ENCODE data around the gene SERHL2.
"Not testable (repeated sequence)": the region's sequence is repeated elsewhere in the genome, so short reads cannot be mapped to it uniquely, and the experiment has no call there.

Gene SERHL2

DNA sequence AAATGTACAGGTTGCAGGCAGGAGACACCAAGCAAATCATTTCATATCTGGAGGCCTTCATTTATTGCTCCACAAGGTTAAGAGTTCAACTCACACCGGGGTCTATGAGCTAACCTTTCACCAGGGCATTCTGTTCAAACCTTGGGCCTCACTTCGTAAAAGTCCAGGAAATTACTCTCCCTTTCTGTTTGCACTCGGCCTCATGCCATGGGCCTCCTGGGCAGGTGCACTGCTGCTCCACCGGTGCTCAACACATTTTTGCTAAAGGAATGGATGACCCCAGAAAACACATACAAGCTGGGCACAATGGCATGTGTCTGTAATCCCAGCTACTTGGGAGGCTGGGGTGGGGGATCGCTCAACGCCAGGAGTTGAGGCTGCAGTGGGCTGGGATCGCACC, 17.6 kb upstream of the SERHL2 start:
- no peak for DNase-seq (ENCODE audit: low read depth)

DNA sequence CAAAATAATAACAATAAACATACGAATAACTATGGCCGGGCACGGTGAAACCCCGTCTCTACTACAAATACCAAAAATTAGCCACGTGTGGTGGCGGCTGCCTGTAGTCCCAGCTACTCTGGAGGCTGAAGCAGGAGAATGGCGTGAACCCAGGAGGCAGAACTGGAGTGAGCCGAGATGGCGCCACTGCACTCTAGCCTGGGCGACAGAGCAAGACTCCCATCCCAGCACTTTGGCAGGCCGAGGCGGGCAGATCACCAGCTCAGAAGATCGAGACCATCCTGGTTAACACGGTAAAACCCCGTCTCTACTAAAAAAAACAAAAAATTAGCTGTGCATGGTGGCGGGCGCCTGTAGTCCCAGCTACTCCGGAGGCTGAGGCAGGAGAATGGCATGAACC, 17.1 kb upstream of the SERHL2 start:
- DNase-seq (ENCODE audit: low read depth), result not testable (repeated sequence)

DNA sequence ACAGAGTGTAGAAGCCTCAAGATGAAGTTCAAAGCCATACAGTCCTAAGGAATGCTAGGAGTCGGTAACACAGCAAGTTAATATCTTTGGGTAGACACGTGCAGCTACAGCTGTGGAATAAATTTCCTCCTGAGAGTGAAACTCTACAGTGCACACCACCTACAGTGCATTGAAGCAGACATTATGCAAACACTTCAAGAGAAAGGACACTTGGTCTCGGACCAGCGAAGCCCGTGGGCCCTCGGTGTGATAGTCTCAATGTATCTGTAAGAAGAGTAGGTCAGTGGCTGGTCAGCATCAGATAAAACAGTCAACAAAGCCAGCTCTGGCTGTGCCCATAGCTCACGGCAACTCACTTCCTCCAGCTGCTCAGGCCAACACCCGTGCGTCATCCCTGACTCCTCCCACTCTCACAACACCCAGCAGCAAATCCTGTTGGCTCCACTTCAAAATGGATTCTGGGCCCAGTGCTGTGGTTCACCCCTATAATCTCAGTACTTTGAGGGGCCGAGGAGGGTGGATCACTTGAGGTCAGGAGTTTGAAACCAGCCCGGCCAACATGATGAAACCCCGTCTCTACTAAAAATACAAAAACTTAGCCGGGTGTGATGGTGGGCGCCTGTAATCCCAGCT, 16.4 kb upstream of the SERHL2 start:
- DNase-seq (ENCODE audit: low read depth), result not testable (repeated sequence)

DNA sequence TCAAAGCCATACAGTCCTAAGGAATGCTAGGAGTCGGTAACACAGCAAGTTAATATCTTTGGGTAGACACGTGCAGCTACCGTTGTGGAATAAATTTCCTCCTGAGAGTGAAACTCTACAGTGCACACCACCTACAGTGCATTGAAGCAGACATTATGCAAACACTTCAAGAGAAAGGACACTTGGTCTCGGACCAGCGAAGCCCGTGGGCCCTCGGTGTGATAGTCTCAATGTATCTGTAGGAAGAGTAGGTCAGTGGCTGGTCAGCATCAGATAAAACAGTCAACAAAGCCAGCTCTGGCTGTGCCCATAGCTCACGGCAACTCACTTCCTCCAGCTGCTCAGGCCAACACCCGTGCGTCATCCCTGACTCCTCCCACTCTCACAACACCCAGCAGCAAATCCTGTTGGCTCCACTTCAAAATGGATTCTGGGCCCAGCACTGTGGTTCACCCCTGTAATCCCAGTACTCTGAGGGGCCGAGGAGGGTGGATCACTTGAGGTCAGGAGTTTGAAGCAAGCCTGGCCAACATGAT, 14.5 kb upstream of the SERHL2 start:
- DNase-seq (ENCODE audit: low read depth), result not testable (repeated sequence)

DNA sequence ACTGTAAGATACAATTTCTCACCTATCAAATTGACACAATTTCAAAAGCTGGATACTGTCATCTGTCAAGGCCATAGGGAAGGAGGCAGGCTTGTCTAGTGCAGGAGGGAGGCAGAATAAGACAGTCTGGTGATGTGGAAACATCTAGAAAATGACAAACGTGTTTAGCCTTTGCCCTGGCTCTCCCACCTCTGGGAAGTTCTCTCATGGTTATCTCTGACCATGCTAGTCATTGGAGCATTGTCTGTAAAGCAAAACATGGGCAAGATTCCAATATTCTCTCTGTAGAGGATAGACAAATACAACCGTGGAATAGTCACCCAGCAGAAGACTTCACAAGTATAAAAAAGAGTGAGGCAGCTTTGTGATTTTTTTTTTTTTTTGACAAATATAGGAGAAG, 9.1 kb upstream of the SERHL2 start:
- no peak for DNase-seq (ENCODE audit: low read depth)

DNA sequence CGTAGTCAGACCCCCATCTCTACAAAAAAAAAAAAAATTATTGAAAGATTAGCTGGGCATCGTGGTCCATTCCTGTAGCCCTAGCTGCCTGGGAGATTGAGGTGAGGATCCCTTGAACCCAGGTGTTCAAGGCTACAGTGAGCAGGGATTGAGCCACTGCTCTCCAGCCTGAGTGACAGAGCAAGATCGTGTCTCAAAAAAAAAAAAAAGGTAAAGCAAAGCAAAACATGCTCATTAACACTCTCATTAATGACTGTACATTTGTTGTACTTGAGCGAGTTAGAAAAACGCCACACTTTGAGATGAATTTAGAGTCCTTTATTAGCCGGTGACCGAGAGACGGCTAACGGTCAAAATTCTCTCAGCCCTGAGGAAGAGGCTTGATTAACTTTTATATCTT, 6.2 kb upstream of the SERHL2 start:
- no peak for DNase-seq (ENCODE audit: low read depth)

DNA sequence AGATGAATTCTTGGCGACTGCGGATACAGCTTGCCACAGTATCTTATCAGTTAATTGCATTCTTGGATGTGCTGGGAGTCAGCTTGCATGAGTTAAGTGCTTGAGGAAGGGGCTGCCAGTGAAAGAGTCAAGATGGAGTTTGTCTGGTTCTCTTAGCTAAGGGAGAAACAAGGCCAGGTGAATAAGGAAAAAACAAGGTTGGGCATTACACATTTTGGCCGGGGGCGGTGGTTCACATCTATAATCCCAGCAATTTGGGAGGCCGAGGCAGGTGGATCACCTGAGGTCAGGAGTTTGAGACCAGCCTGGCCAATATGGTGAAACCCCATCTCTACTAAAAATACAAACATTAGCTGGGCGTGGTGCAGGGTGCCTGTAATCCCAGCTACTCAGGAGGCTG, 5.6 kb upstream of the SERHL2 start:
- DNase-seq (ENCODE audit: low read depth), result not testable (repeated sequence)

DNA sequence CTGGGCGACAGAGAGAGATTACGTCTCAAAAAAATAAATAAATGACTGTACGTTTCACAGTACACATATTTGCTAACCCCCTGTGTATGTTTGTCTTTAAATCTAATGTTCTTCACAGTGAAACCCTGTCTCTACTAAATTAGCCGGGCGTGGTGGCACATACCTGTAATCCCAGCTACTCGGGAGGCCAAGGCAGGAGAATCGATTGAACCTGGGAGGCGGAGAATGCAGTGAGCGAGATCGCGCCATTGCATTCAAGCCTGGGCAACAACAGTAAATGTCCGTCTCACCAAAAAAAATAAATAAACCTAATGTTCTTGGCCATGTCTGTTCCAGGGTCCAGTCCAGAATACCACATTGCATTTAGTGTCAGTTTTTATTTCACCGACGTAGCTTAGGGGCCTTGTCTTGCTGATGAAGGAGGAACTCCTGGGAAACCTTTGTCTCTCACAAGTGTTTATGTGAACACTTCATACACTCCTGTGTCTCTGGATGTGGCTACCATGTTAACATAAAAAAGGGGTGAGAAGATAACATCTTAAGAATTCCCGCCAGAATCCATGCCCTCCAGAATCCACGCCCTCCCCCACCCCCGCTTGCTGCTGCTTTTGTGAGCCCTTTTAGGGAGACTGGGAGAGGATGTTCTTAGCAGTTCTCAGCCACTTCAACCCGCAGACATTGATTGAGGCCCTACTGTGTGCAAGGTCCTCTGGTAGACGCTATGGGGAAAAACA, 5.0 kb upstream of the SERHL2 start:
- DNase-seq (ENCODE audit: low read depth), result no peak

DNA sequence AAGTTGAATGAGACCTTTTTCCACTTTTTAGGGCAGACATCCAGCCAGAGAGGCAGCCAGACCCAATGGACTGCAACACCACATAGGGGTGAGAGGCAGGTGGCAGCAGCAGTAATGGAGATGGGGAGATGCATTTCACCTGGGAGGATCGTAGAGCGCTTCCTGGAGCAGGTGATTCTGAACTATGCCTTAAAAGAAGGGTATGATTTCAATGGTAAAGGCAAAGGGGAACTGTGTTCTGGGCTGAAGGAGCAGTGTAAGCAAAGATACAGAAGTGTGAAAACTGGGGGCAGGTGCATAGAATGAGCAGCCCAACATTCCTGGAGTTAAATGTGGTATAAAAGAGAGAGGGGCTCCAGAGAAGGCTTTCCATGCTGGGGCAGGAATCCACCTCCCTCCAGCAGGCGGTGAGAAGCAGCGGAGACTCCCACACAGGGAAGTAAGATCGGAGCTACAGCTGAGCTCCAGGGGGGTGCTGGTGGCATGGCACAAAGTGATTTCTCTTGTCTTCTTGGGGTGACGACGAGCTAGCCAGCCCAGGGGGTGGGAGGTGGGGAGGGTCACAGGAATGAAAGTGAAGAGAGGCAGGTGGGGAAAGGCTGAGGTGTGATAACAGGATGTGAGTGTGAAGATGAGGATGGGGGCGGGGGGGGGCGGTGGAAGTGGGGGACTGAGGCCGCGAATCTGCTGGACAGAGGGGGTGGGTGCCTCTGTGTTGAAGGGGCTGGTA, 4.3 kb upstream of the SERHL2 start:
- DNase-seq (ENCODE audit: low read depth), result no peak

DNA sequence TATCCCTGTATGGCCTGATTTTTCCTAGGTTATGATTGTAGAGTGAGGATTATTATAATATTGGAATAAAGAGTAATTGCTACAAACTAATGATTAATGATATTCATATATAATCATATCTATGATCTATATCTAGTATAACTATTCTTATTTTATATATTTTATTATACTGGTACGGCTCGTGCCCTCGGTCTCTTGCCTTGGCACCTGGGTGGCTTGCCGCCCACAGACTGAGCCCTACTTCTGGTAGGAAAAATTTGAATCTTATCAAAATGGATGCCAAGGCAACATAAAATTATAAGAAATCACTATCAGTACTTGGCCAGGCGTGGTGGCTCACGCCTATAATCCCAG, 1.5 kb upstream of the SERHL2 start:
- DNase-seq (ENCODE audit: low read depth), result not testable (repeated sequence)

DNA sequence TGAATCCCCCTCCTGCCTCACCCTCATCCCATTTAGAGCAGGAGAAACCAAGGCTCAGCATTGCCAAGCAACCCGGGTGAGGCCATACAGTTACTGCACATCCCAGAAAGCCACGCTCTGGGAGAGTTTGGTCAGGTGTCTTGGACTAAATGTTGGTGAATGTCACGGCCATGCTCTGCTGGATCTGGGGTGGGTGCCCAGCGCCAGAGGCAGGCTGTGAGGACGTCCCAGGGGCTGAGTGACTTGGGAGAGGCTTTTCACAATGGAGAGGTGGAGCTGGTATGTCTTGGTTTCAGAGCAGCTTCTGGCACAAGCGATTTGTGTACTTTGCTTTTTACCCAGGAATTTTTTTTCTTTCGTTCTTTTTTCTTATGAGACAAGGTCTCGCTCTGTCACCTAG, 6.6 kb downstream of the SERHL2 start:
- DNase-seq (ENCODE audit: low read depth), result no peak

DNA sequence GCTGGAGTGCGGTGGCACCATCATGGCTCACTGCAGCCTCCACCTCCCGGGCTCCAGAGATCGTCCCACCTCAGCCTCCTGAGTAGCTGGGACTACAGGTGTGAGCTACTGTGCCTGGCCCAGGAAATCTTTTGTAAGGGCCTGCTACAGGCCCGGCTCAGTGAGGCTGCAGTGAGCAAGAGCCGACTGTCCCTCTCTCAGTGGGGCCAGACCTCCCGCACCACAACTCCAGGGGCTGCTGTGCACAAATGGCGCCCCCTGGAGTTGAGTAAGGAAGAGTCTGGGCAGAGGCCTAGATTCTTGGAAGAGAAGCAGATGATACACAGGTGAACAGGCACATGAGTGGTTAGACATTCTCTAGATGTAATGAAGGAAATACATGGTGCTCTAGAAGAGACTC, 7.0 kb downstream of the SERHL2 start:
- DNase-seq (ENCODE audit: low read depth), result no peak

DNA sequence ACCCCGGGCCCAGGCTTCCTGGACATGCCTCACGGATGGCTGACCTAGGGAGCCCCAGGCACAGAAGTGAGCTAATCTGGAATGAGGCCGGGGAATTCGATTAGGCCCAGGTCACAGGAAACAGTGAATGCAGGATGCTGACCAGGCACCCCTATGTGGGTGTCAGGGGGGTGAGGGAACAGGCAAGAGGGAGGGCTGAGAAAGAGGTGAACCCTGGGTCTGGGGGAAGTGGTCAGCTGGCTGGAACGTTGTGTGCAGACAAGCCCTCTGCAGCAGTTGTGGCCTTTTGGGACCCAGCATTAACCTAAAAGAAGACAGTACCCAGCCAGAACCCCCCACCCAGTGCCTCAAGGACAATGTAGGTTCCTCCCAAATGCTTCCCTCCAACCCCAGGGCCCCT, 8.1 kb downstream of the SERHL2 start:
- DNase-seq (ENCODE audit: low read depth), result no peak

DNA sequence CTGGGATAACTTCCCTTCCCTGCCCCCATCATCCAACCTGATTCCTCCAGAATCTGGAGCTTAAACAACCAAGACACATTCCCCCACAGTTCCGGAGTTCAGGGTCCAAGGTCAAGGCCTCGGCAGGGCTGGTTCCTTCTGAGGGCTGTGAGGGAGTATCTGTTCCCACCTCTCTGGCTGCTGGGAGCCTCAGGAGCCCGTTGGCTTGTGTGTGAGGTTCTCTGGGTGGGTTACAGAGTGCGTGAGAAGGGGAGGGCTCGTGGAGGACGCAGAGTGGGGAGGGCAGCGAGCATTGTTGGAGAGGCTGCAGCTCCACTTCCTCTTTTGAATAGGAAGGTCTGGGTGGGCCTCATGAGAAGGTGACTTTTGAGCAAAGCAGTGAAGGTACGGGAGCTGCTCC, 8.5 kb downstream of the SERHL2 start:
- DNase-seq (ENCODE audit: low read depth), result no peak

DNA sequence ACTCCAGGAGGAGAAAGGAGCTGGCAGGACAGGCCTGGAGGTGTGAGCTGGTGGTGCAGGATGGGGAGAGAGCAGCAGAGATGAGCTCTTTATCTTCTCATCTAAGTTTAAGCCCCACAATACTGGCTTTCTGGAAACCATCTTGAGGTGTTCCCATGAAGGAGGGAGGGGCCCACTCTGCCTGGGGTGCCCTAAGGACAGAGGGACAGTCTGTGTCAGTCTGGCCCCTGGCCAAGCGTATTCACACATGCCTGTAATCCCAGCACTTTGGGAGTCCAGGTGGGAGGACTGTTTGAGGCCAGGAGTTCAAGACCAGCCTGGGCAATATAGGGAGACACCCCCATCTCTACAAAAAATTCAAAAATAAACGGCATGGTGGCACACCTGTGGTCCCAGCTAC, 8.9 kb downstream of the SERHL2 start:
- no peak for DNase-seq (ENCODE audit: low read depth)

DNA sequence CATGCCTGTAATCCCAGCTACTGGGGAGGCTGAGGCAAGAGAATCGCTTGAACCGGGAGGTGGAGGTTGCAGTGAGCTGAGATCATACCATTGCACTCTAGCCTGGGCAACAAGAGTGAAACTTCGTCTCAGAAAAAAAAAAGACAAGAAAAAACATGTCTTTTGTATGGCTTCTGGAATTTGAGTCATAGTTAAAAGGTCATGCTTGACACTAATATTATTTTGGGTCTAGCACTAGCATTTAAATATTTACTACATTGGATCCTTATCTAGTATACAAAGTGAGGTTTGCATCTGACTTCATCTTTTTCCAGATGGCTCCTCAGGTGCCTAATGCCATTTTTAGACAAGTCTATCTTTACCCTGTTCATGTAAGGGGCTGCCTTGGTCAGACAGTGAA, 10.2 kb downstream of the SERHL2 start:
- DNase-seq (ENCODE audit: low read depth), result not testable (repeated sequence)

DNA sequence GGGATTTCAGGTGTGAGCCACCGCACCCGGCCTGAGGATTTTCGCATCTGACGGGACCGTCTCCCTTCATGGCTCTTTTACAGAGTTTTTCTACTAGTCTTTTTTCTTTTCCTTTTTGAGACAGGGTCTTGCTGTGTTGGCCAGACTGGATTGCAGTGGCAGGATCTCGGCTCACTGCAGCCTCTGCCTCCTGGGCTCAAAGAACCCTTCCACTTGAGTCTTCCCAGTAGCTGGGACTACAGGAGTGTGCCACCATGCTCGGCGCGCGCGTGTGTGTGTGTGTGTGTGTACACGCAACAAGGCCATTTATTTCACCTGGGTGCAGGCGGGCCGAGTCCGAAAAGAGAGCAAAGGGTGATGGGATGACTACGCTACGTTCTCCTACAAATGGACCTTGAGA, 10.9 kb downstream of the SERHL2 start:
- DNase-seq (ENCODE audit: low read depth), result no peak

DNA sequence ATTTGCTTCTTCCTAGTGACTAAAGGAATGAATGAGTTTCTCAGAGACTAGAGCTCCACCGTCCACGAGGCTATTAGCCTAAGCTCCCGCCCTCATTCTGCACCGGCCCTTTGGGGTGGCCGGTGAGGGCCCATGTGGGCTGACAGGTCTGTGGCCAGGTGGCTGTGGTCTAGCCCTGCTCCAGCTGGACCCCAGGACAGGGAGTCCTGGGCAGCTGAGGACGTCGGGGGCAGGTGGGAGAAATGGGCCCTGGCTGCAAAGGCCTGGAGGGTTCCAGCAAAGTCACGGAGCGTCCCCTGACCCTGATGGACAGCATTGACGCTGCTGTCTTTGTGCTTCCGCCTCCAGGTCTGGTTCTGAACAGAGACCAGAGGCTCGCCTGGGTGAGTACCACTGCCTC, 12.2 kb downstream of the SERHL2 start:
- DNase-seq (ENCODE audit: low read depth), result no peak

DNA sequence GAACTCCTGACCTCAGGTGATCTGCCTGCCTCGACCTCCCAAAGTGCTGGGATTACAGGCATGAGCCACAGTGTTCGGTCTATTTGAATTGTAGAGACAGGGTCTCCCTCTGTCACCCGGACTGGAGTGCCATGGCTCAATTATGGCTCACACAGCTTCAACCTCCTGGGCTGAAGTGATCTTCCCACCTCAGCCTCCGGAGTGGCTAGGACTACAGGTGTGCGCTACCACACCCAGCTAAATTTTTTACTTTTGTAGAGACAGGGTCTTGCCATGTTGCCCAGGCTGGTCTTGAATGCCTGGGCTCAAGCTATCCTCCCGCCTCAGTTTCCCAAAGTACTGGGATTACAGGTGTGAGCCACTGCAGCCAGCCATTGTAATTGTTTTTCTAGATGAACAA, 14.2 kb downstream of the SERHL2 start:
- DNase-seq (ENCODE audit: low read depth), result not testable (repeated sequence)

DNA sequence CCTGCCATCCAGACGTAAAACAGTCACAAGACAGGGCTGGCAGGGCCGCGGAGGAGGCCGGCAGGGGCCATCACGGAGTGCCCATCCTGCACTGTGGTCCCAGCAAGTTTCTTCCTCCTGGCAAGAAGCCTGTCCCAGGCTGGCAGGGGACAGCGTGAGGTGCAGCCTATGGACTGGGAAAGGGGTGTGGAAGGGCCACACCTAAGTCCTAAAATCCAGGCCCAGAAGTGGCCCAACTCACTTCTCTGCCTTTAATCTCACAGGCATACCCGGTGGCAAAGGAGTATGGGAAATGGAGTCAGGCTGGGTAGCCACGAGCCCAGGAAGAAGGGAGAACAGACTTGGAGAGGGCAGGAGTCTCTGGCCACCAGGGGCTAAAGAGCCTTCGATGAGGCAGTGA, 16.8 kb downstream of the SERHL2 start:
- not testable (repeated sequence) for DNase-seq (ENCODE audit: low read depth)

DNA sequence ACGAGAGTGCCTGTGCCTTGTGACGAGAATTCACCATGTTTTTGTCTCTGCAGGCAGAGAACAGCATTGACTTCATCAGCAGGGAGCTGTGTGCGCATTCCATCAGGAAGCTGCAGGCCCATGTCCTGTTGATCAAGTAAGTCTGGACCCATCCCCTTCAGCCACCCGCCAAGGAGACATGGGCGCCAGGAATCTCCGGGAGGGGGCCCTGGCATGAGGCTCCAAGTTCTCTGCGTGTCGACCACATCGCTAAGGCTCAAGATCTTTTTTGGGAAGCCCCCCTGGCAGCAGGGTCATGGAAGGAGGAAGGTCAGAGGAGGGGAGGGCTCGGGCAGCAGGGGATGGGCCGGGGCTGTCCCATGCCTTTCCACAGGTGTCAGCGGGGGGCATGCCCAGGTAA, 17.3 kb downstream of the SERHL2 start:
- not testable (repeated sequence) for DNase-seq (ENCODE audit: low read depth)

DNA sequence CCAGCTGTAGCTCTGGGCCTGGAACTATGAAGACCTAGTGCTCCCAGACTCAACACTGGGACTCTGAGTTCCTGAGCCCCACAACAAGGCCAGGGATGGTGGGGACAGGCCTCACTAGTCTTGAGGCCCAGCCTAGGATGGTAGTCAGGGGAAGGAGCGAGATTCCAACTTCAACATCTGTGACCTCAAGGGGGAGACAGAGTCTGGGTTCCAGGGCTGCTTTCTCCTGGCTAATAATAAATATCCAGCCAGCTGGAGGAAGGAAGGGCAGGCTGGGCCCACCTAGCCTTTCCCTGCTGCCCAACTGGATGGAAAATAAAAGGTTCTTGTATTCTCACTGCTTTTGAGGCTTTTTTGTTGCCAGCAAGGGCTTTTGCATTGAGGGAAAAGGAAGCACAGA, 20.3 kb downstream of the SERHL2 start:
- DNase-seq (ENCODE audit: low read depth), result not testable (repeated sequence)

DNA sequence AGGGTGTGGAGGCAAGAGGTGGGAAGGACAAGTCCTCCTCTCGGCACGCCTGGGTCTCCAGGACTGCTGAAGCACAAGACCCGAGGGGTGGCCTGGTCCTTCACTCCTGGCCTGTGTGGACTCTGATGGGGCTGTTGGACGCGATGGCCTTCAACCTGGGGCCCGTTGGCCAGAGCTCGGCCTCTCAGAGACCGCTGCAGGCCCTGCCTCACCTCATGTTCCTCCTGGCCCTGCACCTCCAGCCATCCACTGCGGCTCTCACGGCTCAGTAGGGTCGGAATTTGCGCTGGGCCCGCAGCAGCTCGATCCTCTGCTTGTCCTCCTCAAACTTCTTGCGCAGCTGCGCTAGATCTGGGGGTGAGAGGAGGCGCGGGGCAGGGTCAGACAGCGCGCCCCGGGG, 20.7 kb downstream of the SERHL2 start:
- DNase-seq (ENCODE audit: low read depth), result not testable (repeated sequence)
